ENCODE results near the gene RGR. TPM values are rescaled to one million over a fixed set of nuclear protein-coding genes. Genes with fewer than 3 reads are reported as not detected.

The RGR gene
- total RNA-seq, 2 donors from 2014 or later: not detected

DNA sequence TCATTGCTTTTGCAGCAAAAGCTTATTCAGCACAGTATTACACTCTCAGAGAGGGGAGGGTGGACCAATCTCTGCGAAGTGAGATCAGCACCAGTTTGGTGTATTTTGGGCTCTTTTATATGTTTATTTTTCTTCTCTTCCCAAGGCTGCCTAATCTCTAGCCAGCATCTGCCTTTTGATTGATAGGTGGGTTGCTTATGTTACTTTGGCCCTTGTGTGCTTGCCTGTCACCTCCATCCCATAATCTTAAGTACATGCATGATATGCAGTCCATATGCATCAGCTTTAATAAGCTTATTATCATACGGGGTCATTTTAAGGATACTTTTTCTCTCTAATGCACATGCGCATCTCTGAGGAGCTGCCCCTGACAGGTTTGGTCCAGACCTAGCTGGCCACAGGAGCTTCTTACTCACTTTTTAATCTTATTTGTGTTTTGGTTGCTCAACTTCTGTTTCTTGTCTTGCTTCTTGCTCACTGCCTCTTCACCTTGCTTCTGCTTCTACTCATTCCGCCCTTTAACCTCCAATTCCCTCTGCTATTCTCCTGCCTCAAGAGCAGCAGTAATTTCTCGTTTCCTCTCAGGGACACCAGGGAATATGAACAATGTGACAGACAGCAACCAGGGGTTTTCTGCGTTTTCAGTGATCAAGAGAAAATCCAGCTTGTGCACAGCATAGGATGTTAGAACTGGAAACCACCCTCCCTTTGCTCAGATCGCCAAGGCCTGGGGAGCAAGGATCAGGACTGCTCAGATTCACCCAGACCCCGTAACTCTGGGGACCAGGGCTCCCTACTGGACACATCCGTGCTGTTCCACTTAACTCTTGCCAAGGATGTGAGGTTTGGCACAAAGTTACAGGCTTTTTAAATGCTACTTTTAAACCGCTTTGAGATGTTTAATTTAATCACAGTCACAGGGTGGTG, 10.0 kb downstream of the RGR start:
- intact Hi-C loops (cut with DNase I): no loop called here
- H3K4me3 ChIP-seq: no peak overlapping the region
- no peak overlapping the region for H3K27ac ChIP-seq
- TF ChIP-seq CTCF (IDR thresholded peaks at IDR 0.05): no peak
- no peak for TF ChIP-seq POLR2AphosphoS5 (IDR thresholded peaks at IDR 0.05)
- TF ChIP-seq POLR2A (IDR thresholded peaks at IDR 0.05): no peak
- no peaks in the 10 kb centered on the region for H3K27me3 ChIP-seq (replicated peaks; ENCODE audit: insufficient read depth)
- WGBS: 52% methylated on average over 10 of the region's 10 CpGs
- H3K4me1 ChIP-seq (replicated peaks): no peaks in the 10 kb centered on the region
- H3K9me3 ChIP-seq: no peaks in the 10 kb centered on the region
- no peaks in the 10 kb centered on the region for H3K36me3 ChIP-seq
- no peak for DNase-seq (ENCODE audit: low spot score)

DNA sequence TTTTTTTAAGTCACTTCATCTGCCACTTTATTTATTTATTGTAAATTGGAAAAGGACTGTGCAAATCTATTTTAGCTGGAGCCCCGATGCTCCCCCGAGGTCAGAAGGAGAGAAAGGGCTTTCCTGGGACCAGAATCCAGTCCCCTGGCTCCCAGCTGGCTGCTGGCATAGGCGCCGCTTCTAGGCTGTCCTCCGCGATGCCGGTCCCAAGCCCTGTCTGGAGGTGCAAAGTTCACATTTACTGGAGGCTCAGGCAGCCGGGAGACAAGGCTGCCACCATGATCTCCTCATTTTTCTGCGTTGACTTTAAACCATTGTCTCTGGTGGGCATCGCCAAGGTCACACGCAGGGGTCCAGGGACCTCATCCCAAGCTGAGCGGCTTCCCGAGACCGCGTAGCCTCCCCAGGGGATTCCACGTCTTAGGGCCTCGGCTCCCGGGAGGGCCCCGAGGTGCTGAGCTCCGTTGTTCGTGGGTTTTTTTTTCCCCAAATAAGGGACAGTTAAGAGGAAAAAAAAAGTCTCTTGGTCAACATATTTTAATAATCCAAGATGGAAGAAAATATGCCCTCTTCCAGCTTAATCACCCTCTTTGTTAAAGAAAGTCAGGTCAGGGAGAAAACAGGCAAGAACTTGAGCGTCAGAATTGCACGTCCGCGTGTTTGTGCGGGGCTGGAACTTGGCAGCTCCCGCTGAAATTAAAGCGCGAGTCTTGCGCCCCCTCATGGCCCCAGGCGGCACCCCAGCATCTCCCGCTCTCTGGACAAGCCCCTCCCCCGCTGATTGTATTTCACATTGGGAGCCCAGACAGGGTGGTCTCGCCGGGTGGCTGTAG, 11.9 kb downstream of the RGR start:
- DNase-seq (ENCODE audit: low spot score): no peak
- no peak overlapping the region for H3K27ac ChIP-seq
- no peak overlapping the region for H3K4me3 ChIP-seq
- 48% methylated on average over 35 of the region's 35 CpGs for WGBS
- no peaks in the 10 kb centered on the region for H3K27me3 ChIP-seq (replicated peaks; ENCODE audit: insufficient read depth)
- no peaks in the 10 kb centered on the region for H3K9me3 ChIP-seq
- no peaks in the 10 kb centered on the region for H3K4me1 ChIP-seq (replicated peaks)
- intact Hi-C loops (cut with DNase I): no loop called here
- no peak for TF ChIP-seq POLR2AphosphoS5 (IDR thresholded peaks at IDR 0.05)
- TF ChIP-seq CTCF (IDR thresholded peaks at IDR 0.05): no peak
- no peak for TF ChIP-seq POLR2A (IDR thresholded peaks at IDR 0.05)
- H3K36me3 ChIP-seq: no peaks in the 10 kb centered on the region

- no peaks in the 10 kb centered on the region for H3K27me3 ChIP-seq (replicated peaks; ENCODE audit: insufficient read depth)
- 80% methylated on average over 15 of the region's 15 CpGs for WGBS
- no peak overlapping the region for H3K4me3 ChIP-seq
- H3K4me1 ChIP-seq (replicated peaks): no peaks in the 10 kb centered on the region
- H3K36me3 ChIP-seq: no peaks in the 10 kb centered on the region
- intact Hi-C loops (cut with DNase I): no loop called here
- H3K27ac ChIP-seq: no peak overlapping the region
- H3K9me3 ChIP-seq: no peaks in the 10 kb centered on the region
- no peak for DNase-seq (ENCODE audit: low spot score)
- TF ChIP-seq CTCF (IDR thresholded peaks at IDR 0.05) (no peak), POLR2AphosphoS5 (IDR thresholded peaks at IDR 0.05) (no peak), POLR2A (IDR thresholded peaks at IDR 0.05) (no peak)
Observed at GRCh38 chr10:84257343-84258020, 12.6 kb downstream of the RGR start.

- no peaks in the 10 kb centered on the region for H3K36me3 ChIP-seq
- intact Hi-C loops (cut with DNase I): no loop called here
- WGBS: 83% methylated on average over 7 of the region's 7 CpGs
- TF ChIP-seq POLR2A (IDR thresholded peaks at IDR 0.05) (no peak), CTCF (IDR thresholded peaks at IDR 0.05) (no peak), POLR2AphosphoS5 (IDR thresholded peaks at IDR 0.05) (no peak)
- H3K9me3 ChIP-seq: no peaks in the 10 kb centered on the region
- H3K4me1 ChIP-seq (replicated peaks): no peaks in the 10 kb centered on the region
- no peaks in the 10 kb centered on the region for H3K27me3 ChIP-seq (replicated peaks; ENCODE audit: insufficient read depth)
- no peak overlapping the region for H3K27ac ChIP-seq
- H3K4me3 ChIP-seq: no peak overlapping the region
- DNase-seq (ENCODE audit: low spot score): no peak
Observed at GRCh38 chr10:84258034-84258695, 13.3 kb downstream of the RGR start.

All from prostate gland (tissue), 2 donors.